HG03045 (cell line): ENCODE measurements around the gene GRID1.

Source experiments
- ATAC-seq: cut with Tn5 transposase; IDR thresholded peaks from one replicate; pipeline ENCODE4 v1.9.1; 2021; ENCODE audit warnings: mild to moderate bottlenecking, moderate library complexity; ENCODE audit not compliant: unreplicated experiment

Gene GRID1

DNA sequence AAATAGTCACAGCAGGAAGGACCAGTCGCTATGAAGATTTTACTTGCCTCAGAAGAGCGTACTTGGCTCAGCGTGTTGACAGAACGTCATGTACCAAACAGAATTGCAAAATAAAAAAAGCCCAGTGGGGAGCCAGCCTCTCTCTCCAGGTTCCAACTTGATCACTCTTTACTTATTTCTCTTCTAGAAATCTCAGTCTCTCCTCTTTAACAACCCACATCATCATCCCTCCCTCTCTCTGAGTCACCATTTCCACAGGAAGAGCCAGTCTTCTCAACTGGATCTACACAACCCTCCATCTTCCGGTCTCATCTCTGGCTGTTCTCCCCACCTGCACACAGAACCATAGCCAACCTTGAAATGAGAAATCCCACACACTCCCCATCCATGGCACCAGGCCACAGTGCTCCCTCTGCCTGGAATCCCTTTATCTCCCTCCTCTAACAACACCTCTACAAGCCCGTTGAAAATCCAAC, 718.3 kb downstream of the GRID1 start:
- ATAC-seq: no peak

DNA sequence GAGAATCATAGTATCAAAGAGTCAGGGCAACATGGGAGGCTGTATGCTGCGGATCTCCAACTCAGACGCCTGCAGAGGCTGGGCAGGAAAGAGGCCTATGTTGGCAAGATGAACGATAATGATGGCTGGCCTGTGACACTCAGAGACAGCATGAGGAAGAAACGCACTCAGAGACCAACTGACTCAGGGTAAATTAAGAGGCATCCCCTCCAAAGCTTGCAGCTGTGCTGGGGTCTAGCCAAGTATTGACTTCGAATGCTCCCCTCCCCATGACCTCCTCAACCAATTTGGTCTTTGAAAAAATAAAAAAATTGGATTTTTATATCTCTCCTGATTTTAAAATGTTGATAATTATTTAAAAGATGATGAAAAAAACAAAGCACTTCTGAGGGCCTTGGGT, 718.9 kb downstream of the GRID1 start:
- no peak for ATAC-seq

DNA sequence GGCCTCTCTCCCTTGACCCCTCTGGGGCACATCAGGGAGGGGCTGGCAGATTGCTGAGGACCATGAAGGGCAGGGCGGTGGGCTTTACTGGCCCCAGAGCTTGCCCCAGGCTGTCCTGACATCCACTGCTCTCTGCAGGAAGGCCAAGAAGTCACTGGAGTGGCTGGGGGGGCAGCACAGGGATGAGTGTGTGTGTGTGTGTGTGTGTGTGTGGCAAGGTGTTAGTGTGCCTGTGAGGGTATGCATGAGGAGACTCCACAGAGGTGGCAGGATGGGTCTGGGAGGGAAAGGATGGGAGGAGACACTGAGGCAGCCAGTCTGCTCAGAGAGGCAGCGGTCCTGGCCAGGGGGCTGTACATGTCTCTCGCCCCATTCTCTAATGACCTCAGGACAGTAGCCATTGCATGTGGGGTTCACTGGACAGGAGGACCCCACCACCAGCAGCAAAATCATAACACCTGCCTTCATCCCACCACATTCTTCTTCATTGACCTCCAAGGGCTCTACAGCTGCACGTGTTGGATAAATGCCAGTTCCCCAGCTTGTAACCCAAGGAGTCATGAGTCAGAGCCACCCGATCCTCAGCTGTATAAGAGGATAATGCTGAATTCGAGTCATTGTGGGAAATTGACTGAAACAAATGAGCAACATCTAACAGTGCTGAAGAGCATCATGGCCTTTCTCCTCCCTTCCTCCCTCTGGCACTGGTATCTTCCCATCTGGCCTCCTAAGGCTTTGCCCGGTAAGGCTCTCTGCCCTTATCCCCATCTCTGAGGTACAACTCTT, 720.5 kb downstream of the GRID1 start:
- no peak for ATAC-seq

DNA sequence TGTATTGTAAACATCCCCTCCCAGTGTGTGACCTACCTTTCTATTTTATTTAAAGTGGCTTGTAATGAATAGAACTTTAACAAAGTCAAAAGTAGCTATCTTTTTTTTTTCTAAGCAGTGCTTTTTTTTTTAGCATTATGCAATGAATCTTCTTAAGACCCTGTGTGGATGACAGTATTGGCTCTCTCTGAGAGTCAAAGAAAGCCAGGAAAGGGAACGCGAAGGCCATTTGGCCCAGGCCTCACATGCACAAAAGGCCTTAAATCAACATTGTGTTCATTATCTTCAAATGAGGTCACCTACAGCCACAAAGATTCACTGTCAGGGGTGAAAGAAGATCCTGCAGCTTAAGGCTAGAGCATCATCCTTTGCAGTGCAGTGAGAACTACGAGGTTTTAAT, 721.5 kb downstream of the GRID1 start:
- ATAC-seq: no peak

DNA sequence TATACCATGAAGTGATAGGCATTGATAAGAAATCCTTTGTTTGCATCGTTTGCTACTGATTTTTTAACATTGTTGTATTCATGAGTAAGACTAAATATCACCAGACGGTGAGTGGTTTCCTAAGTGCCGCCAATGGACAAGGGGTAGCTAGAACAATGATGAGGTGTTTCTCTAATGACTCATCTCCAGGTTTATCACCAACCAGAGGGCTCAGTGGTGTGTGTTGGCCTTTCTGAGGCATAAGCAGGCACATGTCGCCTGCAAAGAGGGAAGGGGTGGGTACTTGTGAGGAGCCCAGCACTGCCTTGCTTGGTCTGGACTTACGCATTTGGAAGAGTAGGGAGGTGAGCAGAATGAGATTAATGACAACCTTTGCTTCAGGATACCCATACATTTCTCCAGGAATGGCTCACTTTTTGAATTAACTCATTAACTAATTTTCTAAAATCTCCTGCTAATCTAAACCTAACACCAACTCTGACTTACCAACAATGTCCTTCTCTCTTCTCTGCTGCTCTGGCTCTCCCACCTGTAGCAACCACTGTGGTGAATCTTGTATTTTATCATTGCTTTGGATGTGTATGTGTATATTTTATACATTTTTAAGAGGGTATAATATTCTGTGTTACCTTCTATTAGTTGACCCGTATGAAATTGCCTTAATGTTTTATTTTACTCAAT, 722.6 kb downstream of the GRID1 start:
- no peak for ATAC-seq

DNA sequence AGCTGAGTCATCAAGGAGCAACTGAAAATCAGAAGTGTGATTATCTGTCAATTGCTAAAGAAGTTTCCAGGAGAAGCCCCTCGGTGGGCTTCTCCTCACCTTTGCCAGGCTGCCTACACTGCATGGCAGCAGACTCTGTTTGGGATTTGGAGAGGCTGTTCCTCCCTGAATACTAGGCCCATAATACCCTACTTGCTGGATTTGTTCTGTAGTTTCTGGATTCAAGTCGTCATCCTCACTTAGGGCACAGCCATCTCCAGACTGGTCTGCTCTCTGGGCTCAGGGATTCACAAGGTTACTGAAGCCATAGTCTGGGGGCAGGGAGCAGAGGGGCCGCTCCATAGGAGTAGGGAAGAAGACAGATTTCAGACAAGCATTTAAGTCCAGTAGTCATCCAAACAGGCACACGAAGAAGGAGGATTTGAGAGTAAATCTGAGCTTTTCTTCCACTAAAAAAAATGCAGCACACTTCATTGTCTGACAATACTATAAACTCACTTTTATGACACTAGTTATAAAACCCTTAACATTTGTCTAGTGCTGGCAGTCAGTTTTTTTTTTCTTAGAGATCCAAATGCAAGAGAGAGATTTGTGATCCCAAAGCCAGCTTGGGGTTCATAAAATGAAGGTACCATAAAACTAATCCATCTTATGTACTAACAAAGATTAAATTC, 723.3 kb downstream of the GRID1 start:
- no peak for ATAC-seq

DNA sequence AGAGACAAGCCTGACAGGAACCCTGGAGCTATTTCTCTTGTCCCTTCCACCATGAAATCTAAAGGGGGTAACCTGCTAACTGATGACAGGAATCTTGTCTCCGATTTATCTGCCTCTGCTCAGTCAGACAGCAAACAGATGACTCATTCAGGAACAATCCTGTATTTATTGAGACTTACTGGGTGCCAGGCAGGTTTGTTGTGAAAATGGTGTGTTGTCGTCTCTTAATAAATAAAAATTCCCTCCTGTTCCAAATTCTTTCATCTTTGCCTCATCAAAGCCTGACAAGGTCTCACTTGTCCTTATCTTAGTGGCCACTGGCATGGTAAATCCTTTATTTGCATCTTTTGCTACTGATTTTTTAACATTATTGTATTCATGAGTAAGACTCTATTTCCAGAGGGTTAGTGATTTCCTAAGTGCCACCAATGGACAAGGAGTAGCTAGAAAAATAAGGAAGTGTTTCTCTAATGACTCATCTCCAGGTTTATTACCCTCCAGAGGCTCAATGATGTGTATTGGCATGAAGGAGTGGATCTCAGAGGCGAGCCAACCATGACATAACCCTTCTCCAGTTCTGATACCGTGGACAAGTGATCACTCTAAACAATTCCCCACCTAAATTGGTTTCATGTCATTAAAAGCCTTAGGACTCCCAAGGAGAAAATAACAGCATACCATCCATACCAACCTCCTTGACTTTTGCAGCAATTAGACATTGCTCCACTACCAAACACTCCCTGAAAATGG, 724.0 kb downstream of the GRID1 start:
- no peak for ATAC-seq

DNA sequence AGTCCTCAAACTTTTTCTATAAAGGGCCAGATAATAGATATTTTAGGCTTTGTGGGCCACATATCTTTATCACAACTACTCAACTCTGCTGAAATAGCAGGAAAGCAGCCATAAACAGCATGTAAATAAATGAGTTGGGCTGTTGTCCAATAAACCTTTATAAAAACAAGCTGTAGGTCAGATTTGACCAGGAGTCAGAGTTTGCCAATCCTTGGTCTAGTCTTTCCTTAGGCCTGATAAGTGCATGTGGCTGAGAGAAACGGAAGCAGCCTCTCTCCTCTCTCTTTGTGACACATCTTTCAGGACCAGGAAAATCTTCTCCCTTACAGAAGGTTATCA, 724.5 kb downstream of the GRID1 start:
- no peak for ATAC-seq

DNA sequence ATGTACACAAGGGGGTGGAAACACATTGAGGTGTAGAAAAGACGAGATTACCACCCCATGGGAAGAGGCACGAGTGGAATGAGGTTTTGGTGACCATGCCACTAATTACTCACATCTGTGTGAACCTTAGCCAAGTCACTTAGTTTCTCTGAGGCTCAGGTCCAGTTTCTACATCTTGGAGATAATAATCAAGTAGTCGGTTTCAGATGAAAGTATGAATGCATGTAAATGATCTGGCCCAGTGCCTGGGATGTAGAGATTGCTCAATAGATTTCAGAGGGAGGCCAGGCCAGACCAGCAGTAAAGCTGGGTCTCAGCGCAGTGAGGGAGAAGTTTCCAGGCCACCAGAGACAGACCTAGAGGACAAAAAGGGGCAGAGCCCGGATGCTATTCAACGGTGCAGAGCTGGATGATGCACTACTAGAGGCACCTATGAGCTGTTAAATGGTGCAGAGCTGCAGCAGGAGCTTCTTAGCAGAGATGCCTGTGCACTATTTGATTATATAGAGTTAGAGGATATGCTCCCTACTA, 725.1 kb downstream of the GRID1 start:
- no peak for ATAC-seq

DNA sequence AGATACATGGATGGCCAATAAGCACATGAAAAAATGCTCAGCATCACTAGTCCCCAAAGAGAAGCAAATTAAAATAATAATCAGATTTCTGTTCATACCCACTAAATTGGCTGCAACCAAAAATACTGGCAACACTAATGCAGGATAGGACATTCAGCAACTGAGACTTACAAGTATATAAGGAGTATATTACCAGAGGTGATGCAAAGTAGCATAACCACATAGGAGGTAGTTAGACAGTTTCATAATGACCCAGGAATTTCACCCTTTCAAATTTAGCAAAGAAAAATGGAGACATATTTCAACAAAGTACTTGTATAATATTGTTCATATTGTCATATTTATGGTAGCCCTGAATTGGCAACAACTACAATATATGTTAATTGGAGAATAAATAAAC, 727.8 kb downstream of the GRID1 start:
- no peak for ATAC-seq

DNA sequence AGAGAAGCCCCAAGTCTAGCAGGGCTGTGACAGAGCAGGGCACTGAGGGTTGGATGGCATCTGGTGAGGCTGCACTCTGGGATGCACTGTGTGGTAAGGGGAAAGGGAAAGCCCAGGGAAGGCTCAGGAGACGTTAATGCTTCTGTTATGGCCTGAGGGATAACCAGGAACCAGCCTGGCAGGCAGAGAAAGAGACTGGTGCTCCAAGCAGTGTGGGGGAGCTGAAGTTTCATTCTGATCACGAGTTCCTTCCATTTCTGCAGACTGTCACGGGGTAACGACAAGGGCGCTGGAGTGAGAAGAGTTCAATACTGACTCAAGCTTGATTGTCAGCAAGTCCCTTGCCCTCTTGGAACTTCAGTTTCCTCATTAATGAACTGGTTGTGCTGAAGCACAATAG, 730.9 kb downstream of the GRID1 start:
- no peak for ATAC-seq

DNA sequence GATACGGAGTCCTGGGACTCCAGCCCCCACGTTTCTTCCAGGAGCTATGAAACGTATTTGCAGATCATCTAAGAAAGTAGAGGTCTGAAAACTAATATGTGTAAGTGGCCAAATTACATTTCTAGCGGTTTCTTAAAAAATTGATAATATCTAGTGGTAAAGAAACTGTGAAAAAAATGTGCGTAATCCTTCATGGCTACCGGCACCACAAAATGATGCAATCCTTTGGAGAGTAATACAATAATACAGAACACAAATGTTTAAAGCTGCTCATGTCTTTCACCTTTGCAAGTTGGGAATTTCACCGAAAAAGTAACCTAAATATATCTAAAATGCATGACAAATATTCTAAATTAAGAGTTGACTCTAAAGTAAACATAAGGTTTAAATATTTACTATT, 742.1 kb downstream of the GRID1 start:
- ATAC-seq: no peak

DNA sequence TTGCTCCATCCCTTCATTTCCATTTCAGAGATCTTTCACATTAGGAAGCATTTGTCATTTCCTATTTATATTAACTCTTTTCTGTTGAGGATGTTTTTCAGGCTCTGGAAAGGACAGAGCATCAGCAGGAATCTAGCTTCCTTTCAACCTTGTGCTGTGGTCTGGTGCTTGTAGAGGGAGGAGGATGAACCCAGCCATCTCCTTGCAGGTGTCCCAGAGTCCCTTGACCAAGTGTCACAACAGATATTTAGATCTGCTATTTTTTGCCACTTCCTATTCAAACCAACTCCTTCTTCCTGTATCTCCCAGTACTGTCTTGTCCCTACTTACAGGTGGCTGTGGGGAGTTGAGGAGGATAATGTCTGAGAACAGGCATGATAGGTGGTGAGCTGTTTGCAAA, 742.8 kb downstream of the GRID1 start:
- no peak for ATAC-seq

DNA sequence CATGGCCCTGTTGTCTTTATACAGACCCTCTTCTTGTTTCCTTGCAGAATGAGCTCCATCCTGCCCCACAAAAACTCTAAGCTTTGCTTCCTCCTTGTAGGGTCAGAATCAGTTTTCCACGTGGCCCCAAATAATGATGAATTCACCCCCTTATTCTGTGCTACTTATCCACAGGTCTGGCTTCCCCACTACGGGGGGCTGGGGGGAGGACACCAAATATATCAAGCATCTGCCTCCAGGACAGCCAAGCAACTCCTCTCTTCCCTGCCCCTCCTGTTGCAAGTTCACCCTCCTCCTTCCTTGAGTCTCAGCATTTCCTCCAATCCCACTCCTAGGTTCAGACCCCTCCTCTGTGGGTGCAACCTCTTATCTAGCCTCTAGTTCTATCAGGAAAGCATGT, 743.3 kb downstream of the GRID1 start:
- ATAC-seq: no peak

DNA sequence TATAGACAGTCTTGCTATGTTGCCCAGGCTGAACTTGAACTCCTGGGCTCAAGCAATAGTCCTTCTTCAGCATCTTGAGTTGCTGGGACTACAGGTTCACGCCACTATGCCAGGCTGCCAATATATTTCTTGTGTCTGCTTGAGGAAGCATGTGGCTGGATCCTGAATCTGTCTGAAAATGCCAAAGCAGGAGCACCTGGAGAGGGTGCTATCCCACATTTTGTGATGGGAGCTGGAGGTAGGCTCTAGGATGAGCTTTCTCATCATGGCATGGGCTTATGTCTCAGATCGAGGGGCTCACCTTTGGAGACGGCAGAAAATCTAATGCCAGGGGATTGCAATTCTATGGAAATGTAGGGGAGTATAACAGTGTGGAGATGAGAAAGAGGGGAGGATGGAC, 744.2 kb downstream of the GRID1 start:
- no peak for ATAC-seq

DNA sequence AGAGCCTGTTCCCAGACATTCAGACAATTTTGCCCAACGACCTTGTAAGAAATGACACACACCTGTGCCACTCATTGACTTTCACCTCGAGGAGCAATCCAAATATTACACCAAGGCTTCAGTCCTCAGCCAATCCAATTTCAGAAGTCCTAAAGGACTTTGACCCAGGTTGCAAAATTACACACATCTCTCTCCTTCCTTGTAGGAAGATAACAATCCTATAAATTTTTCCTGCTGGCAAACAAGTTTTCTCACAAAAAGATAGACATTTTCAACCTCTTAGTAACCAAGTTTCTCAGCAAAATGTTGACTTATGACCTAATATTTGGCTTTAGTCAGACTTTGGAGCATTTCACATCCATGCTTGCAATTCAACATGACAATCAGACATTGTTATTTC, 745.0 kb downstream of the GRID1 start:
- no peak for ATAC-seq

DNA sequence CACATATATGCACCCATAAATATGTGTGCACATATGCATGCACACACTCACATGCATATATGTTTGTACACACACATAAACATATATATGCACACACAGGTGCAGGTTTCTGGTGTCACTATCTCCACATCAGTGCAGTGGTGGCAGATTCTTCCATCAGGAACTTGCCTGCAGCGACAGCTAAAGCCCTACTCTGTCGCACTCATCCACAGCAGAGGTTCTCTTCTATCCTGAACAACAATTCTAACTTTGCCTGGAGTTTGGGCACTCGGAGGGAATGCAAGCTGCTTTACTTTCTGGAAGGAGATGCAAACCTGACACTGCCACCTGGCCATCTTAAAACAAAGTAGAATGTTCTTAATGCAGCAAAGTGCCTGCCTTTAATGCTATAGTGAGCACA, 745.8 kb downstream of the GRID1 start:
- no peak for ATAC-seq

DNA sequence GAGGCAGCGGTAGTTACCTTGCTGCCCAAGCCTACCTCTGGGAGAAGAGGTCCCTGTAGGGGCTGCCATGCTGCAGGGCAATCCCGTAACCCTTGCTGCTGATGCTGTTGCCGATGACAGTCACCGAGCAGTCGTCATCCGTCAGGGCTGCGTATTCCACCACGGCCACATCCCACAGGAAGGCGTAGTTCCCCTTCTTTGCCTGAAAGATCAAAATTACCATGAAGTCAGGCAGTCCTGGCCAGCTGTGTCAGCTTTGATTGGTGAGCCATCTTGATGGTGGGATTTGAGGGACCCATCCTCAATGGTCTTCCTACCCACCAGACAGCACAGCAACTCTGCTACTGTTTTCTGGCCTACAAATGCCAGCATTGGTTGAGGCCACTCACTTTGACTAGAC, 746.8 kb downstream of the GRID1 start:
- ATAC-seq: no peak

DNA sequence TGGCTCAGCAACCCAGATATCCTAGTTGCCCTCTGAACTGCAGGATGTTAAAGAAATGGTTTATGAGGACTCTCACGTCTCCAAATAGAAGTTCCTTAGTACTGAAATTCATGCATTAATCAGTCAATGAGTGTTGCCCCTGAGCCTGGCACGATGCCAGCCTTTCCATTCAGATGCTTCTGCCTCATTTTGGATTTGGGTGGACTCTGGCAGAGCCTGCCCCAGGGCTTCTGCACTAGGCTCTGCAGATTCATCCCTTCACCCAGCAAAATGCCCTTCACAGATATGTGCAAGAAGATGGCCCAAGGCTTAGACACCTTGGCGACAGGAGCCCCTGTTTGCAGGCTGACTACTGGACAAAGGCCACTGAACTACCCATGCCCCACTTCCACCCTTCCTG, 747.8 kb downstream of the GRID1 start:
- no peak for ATAC-seq

DNA sequence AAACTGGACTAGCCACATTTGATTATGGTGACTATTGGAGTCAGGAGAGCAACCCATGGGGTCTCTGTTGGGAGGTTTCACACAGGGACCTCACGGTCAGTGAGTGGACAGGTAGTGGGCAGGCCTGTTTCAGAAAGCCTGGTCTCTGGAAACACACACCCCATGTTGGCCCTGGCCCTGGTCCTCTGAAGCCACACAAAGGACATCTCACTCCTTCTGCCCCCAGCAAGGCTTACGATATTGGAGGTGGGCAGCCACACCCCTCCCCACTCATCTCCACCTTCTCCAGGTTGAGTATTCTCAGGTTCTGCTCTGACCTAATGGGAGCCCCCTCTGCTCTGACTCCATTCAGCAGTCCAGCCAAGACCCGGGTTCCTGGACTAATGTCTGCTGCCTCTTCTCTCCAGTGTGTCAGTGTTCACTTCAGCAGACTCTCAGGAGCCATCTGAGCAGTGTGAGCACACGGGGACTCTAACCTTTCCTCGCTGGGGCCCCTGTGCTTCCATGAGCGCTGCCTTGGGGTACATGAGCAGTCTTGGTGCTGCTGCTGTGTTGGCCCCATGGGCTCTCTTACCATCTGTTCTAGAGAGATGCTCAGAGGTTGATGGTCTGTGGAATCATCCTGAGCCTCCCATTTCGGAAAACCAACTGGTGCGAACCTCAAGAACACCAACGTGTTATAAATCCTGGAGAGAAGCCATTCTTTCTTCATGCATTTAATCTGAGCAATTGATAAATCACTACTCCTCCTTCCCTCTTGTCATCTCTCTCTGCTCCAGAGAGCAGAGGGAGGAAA, 748.6 kb downstream of the GRID1 start:
- ATAC-seq: no peak
